Right hindlimb (tissue), 1 donor: ENCODE measurements around the gene BTG3.

ENCODE experiments used
- DNase-seq: peaks from one replicate; pipeline ENCODE4 v3.0.0-alpha.2; 2018

BTG3 gene, protein sequence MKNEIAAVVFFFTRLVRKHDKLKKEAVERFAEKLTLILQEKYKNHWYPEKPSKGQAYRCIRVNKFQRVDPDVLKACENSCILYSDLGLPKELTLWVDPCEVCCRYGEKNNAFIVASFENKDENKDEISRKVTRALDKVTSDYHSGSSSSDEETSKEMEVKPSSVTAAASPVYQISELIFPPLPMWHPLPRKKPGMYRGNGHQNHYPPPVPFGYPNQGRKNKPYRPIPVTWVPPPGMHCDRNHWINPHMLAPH

GRCh38 chr21:17612565-17613241, at the start of gene BTG3:
Gene BTG3 (minus strand): TSS chr21:17612901. CDS start chr21:17609144, 3,757 bp downstream.
- peak; percentile 90 for DNase-seq

DNA sequence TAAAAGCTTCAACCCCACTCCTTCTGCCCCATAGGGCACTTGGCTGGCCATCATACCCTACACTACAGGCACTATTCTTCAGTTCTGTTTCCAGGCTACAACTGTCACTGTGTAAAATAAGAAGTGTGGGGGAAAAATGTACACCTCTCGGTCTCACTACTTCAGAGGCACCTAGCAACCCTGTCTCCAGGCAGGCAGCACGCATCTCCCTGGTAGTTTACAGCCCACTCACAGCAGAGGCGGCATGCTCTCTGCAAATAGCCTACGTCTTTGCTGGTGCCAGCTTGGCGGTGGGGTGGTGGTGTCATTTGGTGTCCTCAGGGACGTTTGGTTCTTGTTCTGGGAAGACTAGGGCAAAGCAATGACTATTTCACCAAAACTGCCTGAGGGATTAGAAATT, 48.2 kb upstream of the BTG3 start:
- no peak for DNase-seq

DNA sequence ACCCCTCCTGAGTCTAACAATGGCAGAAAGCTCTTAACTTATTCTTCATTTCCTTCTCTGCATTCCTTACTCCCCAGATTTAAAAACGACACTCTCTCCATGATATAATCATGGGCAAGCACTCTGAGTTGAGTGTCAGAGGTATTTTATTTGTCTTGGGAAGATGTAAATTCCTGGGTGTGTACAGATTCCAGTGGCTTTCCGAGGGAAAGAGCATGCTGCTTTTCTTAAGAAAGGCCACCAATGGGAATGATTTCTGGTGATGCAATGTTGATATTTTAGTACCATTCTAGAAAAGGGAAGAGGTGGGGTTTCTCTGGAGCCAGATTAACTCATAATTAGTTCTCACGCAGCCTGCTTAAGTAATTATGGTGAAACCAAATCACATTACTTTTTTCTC, 47.8 kb upstream of the BTG3 start:
- DNase-seq = no peak

GRCh38 chr21:17658931-17659330, 46.2 kb upstream of the BTG3 start:
- DNase-seq = no peak

DNA sequence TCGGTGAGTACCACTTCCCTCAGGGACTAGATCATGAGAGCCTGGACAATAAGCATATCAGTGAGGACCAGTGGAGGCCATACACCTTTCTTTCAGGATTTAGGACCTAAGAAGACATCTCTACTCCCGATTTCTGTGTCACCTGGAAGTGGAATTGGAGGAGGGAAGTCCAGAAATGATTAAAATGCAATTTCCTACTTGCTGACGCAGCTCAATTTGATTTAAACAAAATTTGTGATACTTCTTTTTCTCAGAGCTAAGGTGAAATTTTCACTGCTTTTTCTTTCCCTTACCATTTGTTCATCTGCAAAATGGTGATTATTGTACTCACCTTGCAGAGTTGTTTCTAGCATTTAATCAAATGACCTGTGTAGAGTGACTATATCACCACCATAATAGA, 38.8 kb upstream of the BTG3 start:
- no peak for DNase-seq

GRCh38 chr21:17650292-17650691, 37.6 kb upstream of the BTG3 start:
- no peak for DNase-seq

GRCh38 chr21:17646790-17647189, 34.1 kb upstream of the BTG3 start:
- DNase-seq = no peak

- no peak for DNase-seq
Measured at GRCh38 chr21:17644186-17644585, 31.5 kb upstream of the BTG3 start.

GRCh38 chr21:17640821-17641220, 28.1 kb upstream of the BTG3 start:
- DNase-seq = no peak

DNA sequence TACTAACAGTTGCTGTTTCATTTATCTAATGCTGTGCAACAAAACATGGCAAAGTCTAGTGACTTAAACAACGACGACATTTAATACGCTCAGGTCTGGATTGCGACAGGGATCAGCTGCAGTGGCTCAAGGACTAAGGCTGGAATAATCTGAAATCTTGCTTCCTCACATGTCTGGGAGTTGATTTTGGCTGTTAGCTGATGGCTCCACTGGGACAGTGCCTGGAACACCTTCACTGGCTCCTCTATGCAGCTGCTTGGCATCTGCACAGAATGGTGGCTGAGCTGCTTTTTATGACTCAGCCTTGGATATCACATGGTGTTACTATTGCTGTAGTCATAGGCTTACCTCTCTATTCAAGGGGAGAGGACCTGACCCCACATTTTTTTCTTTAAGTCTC, 24.0 kb upstream of the BTG3 start:
- DNase-seq = peak; percentile 46

DNA sequence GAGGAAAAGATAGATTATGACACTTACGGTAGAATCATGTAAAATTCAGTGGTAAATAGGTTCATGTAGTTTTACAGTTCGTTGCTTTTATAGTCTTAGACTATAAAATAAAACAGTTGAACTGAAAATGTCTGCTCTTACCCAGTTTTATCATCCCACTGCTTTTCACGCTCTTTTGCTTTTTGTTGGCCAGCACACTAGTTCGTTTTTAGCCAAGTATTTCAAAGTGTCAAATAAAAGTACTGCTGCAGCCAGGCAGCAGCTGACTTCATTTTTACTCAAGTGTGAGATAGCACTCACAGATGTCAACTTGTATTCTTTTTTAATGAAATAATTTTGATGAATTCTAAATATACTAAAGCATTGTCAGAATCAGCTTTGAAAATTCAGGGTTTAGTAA, 18.5 kb upstream of the BTG3 start:
- no peak for DNase-seq

GRCh38 chr21:17622018-17622417, 9.3 kb upstream of the BTG3 start:
- no peak for DNase-seq

GRCh38 chr21:17616831-17617230, 4.1 kb upstream of the BTG3 start:
- DNase-seq = no peak

DNA sequence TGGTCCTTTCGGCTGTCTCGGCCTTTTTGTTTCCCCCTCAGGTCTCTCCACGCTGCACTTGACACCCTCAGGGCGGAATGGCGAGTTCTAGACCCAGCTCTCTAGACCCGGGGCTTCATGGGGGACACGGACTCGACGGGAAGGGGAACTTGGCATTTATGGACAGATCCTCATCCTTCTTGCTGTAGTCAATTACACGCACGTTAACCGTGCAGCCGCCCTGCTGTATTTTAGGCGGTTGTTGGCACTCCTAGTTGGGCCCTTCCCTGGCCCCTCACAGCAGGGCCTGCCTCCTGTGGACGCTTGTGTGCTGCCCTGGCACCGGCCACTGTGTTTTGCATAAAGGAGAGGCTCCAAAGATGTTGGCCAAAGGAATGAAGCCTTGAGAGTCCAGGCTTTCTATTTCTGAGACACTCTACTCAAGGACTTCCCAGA, 558 bp upstream of the BTG3 start:
- peak; percentile 70 for DNase-seq

GRCh38 chr21:17612023-17612564, 607 bp downstream of the BTG3 start:
- DNase-seq = peak; percentile 56

- DNase-seq = peak; percentile 91
Measured at GRCh38 chr21:17611414-17612022, 1.2 kb downstream of the BTG3 start.

DNA sequence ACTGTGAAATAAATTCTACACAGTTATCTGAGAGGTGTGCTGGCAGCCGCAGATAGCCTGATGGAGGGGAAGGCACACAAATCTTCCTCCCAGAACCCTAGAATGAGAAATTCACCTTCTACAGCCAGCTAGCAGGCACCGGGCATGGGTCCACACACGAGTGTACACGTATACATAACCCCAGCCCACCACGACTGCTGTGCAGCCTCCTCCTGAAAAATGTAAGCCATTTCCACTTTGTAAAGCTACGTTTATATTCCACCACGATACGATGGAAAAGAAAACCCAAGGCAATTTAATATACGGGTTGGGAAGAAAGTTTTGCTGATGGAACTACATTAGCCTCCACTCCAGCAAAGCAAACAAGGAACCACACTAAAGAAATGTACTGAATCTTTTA, 1.8 kb downstream of the BTG3 start:
- DNase-seq = peak; percentile 44

DNA sequence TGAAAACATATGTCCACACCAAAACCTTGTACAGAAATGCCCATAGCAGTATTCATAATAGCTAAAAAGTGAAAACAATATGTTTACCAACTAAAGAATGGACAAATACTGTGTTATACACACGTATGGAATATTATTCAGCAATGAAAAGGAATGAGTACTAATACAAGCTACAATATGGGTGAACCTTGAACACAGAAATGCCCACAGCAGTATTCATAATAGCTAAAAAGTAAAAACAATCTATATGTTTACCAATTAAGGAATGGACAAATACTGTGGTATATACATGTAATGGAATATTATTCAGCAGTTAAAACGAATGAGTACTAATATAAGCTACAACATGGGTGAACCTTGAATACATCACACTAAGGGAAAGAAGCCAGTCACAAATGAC, 3.0 kb downstream of the BTG3 start:
- no peak for DNase-seq

- no peak for DNase-seq
Measured at GRCh38 chr21:17607684-17608083, 5.0 kb downstream of the BTG3 start.

DNA sequence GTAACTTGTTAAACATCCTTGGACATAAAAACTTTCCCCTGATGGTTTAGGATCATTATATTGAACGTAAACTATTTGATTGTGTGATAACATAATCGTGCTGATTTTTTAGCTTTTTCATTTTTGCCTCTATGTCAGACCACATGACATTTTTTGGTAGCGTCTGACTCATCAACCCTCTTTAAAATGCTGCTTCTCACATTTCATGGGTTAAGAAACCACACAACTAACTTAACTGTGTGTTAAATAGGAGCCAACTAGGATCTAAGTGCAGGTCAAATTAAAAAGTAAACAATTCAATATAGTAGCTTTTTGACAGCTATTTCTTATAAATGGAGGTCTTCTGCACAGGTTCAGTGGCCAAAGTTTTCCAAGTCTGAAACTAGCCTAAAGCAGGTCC, 9.8 kb downstream of the BTG3 start:
- DNase-seq = no peak

DNA sequence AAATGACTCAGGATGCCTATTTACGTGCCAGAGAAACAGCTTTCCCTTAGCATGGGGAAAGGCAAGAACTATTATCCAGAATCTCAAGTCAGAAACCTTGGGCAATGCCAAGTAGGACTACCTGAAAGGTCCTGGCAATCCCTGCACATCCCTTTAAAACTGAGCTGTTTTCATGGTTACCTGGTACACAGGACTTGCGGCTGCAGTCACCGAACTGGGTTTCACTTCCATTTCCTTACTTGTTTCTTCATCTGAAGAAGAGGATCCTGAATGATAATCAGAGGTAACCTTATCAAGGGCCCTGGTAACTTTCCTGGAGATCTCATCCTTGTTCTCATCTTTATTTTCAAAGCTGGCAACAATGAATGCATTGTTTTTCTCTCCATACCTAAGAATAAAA, 14.3 kb downstream of the BTG3 start:
- DNase-seq = no peak

DNA sequence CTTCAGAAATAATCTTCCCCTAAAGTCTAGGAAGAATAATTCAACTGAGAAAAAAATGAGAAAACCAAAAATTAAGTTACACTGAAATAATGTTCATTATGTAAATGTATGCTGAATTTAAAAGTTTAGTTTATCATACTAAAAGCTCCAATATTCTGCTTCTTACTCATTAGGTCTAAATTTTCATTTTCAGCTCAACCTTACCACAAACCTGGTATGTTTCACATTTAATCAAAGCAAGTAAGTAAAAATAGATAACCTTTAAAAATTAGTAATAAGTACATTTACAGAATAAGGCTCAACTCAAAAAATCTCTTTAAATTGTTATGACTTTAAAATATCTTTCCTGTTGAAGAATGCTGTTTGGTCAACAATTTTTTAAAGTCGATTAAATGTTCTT, 15.0 kb downstream of the BTG3 start:
- no peak for DNase-seq

- no peak for DNase-seq
Measured at GRCh38 chr21:17590430-17590829, 22.3 kb downstream of the BTG3 start.

DNA sequence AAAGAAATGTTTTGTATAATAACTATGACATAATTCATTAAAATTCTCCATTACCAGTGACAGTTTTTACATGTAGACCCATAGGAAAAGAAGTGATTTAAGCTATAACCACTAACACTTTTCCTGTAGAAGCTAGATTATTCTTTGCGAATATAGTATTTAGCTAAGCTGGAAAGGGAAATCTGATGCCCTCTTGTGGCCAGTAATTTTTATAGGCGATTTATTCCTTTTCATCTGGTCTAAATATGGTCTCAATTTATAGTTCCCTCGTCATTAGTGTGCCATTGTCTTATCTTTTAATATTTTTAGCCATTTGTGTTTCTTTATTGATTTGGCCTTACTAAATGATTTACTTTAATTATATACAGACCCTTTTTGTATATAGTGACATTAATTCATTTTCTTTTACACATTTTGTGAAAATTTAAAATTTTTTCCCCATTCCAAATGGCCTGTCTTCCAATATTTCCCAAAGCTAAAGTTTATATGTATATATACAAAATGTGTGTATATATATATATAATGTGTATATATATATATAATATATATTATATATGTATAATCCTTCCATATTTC, 26.7 kb downstream of the BTG3 start:
- no peak for DNase-seq
